GM19025 (cell line): ENCODE results near the gene VOPP1.

Experiments
- ATAC-seq: cut with Tn5 transposase; IDR thresholded peaks from one replicate; pipeline ENCODE4 v1.9.1; 2021; ENCODE audit warnings: mild to moderate bottlenecking, low read depth, moderate library complexity; ENCODE audit not compliant: unreplicated experiment

VOPP1 gene

GRCh38 chr7:55441774-55442522 lies 130.4 kb downstream of the VOPP1 start:
- no peak for ATAC-seq

- ATAC-seq = no peak
These were observed 131.3 kb downstream of the VOPP1 start for GRCh38 chr7:55441002-55441401.

GRCh38 chr7:55440040-55440690 lies 132.1 kb downstream of the VOPP1 start:
- ATAC-seq = no peak

GRCh38 chr7:55439627-55440026 lies 132.7 kb downstream of the VOPP1 start:
- no peak for ATAC-seq

GRCh38 chr7:55438757-55439525 lies 133.4 kb downstream of the VOPP1 start:
- ATAC-seq = no peak

GRCh38 chr7:55438085-55438756 lies 134.1 kb downstream of the VOPP1 start:
- ATAC-seq = no peak

- ATAC-seq = no peak
These were observed 134.9 kb downstream of the VOPP1 start for GRCh38 chr7:55437375-55437774.

GRCh38 chr7:55436457-55436856 lies 135.8 kb downstream of the VOPP1 start:
- no peak for ATAC-seq

- ATAC-seq = no peak
These were observed 136.8 kb downstream of the VOPP1 start for GRCh38 chr7:55435466-55435865.

GRCh38 chr7:55432939-55433784 lies 139.1 kb downstream of the VOPP1 start:
- ATAC-seq = peak; percentile 68

GRCh38 chr7:55432506-55432905 lies 139.8 kb downstream of the VOPP1 start:
- no peak for ATAC-seq

- ATAC-seq = no peak
These were observed 140.4 kb downstream of the VOPP1 start for GRCh38 chr7:55431898-55432297.

- ATAC-seq = no peak
These were observed 142.3 kb downstream of the VOPP1 start for GRCh38 chr7:55429835-55430499.

- ATAC-seq = no peak
These were observed 144.5 kb downstream of the VOPP1 start for GRCh38 chr7:55427800-55428199.

GRCh38 chr7:55427342-55427741 lies 145.0 kb downstream of the VOPP1 start:
- ATAC-seq = no peak

- no peak for ATAC-seq
These were observed 145.6 kb downstream of the VOPP1 start for GRCh38 chr7:55426676-55427075.

GRCh38 chr7:55425141-55425752 lies 147.1 kb downstream of the VOPP1 start:
- no peak for ATAC-seq

GRCh38 chr7:55423891-55424290 lies 148.4 kb downstream of the VOPP1 start:
- no peak for ATAC-seq

GRCh38 chr7:55423277-55423711 lies 149.0 kb downstream of the VOPP1 start:
- ATAC-seq = no peak
